ENCODE results near the gene SLC36A1. TPM values are rescaled to one million over a fixed set of nuclear protein-coding genes. Genes with fewer than 3 reads are reported as not detected.
A peak's percentile ranks its signal among the peaks of the same experiment; 100 is the strongest.
"Not testable (repeated sequence)": the region's sequence is repeated elsewhere in the genome, so short reads cannot be mapped to it uniquely, and the experiment has no call there.

Gene SLC36A1
- total RNA-seq, 1 donor from 2014 or later: 3.2 TPM

DNA sequence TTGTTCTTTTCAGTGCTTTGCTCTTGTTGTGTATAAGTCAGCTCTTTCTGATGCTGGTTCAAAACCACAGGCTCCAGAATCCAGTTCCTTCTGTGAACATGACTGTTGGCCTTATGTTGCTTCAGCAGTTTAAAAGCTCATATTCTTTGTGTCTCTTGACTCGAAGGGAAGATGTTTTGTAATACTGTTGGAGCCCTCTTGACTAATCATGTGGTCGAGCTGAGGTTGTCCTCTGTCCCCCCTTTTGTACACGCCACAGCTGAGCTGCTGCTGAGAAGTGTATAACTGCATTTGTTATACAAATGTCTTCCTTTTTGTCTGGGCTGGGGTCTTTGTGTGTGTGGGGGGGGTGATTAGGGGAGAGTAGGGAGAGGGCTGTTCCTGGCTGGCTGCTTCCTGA is 35.8 kb downstream of the SLC36A1 start:
- no peak for DNase-seq (ENCODE audit: low read depth, low spot score)

DNA sequence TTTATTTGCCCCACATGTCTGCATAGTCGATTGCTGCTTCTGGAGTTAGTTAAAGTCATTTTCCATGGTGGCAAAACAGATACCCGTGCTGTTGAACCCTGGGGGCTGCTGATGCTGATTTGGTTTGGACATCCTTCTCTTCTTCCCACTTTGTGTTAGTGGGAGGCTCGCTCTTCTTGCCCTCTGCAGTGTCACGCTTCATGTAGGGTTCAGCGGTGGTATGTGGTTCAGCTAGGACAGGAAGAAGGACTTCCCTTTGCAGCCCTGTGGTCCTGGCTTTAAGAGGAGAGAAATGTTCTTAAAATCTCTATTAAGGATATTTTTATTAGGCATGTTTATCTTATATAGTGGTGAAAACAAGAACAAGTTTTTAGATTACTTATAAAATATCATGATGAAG is 36.2 kb downstream of the SLC36A1 start:
- no peak for DNase-seq (ENCODE audit: low read depth, low spot score)

DNA sequence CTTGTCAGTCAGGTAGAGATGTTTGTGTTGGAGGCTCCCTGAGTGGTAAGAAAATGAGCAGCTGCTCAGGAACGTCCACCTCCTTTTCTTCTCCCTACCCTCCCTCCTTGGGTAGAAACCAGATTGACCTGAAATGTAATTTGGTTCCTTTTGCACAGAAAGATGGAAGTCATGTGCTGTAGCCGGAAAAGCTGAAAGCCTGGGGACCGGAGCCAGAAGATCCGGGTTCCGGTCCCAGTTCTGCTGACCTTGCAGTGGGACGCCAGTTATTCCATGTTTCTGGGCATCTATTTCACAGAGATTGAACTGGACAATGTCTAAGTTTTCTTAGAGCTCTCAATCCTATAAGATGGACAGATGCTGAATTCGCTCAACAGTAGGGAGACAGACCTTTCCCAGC is 40.1 kb downstream of the SLC36A1 start:
- DNase-seq (ENCODE audit: low read depth, low spot score): no peak

DNA sequence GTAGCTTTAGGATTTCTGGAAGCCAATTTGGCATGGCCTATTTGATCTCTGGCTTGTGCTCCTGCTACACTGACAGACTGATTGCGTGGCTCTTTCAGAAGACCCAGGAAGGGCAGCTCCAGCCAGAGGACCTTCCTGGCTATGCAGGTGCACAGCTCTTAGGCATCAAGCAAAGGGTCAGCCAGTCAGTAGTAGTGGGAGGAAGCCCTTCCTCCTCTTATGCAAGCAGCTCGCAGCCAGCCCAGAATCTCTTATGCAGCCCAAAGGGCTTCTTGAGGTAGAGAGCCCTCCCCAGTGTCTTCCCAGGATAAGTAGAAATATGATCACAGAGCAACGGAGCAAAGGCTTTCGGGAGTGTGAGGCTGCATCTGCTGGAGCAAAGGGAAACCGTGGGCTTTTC is 43.2 kb downstream of the SLC36A1 start:
- no peak for DNase-seq (ENCODE audit: low read depth, low spot score)

DNA sequence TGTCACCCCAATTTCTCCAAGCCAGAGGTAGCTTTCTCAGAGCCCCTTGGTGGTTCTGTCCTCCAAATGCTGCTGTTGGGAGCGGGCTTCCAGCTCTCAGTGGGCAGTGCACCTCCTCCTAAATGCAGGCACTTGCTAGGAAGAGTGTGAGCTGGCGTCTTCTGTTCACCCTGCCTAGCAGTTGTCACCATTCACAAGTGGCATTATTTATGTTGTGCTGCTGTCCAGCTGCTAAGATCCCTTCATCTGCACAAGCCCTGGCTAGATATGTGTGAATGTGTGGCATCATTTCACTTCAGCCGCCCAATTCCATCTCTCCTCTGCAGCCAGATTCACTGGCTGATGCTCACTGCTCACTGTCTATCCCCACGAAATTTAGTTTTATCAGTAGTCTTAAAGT is 43.7 kb downstream of the SLC36A1 start:
- DNase-seq (ENCODE audit: low read depth, low spot score): no peak

DNA sequence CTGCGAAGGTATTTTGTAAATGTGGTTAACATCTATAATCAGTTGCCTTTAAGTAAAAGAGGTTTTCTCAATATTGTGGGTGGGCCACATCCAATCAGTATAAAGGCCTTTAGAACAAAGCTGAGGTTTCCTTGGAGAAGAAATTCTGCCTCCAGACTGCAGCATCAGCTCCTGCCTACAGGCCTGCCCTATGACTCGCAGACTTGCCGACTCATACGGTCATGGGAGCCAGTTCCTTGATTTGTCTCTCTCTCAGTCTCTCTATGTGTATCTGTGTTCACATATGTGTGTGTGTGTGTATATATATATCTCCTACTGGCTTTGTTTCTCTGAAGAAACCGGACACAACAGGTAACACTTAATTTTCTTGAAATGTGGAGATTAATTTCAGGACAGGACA is 45.3 kb downstream of the SLC36A1 start:
- DNase-seq (ENCODE audit: low read depth, low spot score): no peak

DNA sequence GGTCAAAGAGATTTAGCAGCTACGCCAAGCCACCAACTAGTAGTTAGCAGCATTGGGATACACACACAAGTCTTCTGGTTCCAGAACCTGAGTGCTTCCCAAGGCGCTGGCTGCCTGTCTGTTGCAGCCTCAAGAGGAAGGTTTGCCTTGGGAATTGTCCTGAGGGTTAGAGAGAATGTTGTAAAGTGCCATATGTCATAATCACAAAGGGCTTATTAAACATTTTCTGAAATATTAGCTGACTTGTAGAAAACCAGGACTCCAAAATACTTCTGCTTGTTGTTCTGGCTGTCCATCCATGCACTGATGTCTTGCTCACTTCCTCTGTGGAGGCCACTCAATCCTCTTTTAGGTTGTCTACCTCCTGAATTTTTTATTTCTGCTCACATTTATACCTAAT is 46.3 kb downstream of the SLC36A1 start:
- DNase-seq (ENCODE audit: low read depth, low spot score): no peak

DNA sequence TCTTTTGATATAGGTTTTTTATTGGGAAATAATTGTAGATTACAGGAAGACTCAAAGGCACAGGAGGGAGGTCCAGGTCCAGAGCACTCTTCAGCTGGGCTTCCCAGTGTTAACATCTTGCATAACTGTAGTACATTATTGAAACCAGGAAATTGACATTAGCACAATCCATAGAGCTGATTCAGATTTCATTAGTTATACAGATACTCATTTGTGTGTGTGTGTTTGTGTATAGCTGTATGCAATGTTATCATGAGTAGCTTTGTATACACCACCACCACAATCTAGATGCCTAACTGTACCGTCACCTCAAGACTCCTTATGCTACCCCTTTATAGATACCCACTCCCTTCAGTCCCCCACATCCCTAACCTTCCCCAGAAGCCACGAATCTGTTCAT is 47.9 kb downstream of the SLC36A1 start:
- no peak for DNase-seq (ENCODE audit: low read depth, low spot score)

DNA sequence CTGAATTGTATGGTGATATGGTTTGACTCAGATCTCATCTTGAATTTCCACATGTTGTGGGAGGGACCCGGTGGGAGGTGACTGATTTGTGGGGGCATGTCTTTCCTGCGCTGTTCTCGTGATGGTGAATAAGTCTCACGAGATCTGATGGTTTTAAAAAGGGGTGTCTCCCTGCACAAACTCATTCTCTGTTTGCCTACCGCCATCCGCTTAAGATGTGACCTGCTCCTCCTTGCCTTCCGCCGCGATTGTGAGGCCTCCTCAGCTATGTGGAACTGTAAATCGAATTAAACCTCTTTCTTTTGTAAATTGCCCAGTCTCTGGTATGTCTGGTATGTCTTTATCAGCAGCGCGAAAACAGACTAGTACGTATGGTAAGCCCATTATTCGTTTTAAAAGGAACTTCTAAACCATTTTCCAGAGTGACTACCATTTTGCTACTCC is 48.7 kb downstream of the SLC36A1 start:
- no peak for DNase-seq (ENCODE audit: low read depth, low spot score)

DNA sequence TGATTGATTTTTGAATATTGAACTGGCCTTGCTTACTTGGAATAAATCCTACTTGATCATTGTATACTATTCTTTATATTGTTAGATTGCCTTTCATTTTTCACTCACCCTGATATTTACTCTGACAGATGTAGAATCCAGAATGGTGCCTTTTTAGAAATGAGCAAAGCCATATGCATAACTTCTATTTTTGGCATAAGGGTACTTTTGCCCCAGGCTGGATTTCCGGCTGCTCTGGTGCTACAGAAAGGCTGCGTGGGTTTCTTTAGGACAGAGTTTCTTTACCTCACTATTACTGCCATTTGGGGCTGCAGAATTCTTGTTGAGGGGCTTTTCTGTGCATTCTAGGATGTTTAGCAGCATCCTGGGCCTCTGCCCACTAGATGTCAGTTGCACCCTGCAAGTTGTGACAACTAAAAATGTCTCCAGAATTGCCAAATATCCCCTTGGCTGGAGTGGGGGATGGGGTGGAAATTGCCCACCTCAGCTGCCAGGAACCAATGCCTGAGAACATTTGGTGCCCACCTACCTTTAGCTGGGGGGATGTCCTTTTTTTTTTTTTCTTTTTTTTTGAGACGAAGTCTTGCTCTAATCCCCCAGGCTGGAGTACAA is 50.1 kb downstream of the SLC36A1 start:
- DNase-seq (ENCODE audit: low read depth, low spot score): no peak

DNA sequence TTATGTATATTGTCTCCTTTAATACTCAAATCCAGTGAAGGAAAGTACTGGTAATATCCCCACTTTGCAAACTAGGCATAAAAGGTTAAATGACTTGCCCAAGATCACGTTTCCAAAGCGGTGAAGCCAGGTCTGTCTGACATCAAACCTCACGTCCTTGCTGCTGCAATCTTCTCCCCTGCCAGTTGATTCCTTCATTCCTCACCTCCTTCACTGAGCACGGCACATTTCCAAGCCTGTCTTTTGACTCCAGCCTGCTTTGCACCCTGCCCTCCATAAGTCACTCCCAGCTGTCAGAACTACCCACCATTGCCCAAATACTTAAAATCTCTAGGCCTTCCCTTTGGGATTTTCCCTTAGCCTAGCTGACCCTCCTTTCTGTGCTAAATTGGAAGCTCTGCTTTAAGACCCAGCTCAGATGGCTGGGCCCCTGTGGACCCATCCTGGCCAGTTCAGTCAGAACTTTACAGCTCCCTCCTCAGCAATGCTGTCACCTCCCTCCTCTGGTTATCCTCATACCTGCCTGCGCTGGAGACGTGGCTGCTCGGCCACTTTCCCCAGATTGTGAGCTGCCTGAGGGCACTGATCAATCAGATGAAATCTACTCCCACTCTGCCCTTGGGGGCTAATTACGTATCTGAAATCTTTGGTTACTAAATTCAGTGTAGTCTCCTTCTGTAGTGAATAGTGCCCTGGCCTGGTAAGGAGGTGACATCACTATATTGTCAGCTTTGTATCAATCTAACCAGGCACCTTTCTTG is 51.2 kb downstream of the SLC36A1 start:
- no peak for DNase-seq (ENCODE audit: low read depth, low spot score)

DNA sequence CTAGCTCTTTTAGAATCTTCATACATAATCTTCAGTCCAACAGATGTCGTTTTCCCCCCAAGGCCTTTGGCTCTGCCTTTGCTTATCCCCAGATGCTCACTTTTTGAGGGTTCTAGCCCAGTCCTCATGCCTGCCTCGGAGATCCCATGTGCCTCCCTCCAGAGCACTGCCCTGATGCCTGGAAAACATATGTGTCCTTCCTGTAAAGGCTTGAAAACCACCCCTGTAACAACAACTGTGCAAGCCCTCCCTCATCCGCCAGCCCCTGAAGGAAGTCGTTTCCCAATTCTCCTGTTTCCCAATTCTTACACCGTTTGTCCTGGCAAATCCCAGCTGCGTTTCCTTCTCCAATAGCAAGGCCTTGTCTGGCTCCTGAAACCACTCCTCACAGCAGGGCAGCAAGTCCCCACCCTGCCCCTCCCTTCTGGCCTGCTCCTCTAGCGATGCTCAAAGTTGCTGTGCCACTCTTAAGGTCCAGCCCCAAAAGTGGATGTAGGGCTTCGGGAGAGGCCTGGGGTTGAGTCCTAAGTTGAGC is 52.2 kb downstream of the SLC36A1 start:
- DNase-seq (ENCODE audit: low read depth, low spot score): no peak

DNA sequence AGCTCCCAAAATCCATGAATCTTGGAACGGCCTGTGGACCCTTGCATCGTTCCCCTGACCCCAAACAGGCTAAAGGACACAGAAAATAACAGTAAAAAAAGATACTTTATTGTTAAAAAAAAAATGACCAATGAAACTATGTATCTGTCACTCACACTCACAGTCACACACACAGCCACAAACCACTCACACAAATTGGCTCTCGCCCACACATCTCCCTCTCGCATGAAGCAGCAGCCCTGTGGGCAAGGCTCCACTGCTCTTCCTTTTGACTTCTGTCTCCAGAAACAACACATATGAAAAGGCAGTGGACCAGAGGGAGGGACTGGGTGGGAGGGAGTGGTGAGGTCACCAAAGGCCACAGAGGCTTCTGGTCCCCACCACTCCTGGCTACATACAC is 56.6 kb downstream of the SLC36A1 start:
- no peak for DNase-seq (ENCODE audit: low read depth, low spot score)

DNA sequence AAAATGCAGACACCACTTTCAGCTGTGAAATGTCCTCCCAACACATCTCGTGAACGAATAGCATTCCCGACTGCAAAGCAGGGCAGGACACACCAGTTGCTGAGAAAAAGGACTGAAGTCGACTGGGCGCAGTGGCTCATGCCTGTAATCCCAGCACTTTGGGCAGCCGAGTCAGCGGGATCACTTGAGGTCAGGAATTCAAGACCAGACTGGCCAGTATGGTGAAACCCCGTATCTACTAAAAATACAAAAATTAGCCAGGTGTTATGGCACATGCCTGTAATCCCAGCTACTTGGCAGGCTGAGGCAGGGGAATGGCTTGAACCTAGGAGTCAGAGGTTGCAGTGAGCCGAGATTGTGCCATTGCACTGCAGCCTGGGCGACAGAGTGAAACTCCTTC is 60.9 kb downstream of the SLC36A1 start:
- DNase-seq (ENCODE audit: low read depth, low spot score): not testable (repeated sequence)

DNA sequence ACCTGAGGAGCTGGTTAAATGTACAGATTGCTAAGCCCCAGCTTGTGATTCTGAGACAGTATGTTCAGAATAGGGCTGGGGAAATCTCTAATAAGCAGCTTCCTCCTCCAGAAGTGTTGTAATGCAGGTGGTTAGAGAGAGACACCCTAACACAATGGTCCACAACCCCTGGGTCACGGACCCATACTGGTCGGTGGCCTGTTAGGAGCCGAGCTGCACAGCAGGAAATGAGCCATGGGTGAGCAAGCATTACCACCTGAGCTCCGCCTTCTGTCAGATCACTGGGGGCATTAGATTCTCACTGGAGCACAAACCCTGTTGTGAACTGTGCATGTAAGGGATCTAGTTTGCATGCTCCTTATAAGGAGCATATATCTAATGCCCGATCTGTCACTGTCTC is 61.8 kb downstream of the SLC36A1 start:
- no peak for DNase-seq (ENCODE audit: low read depth, low spot score)

DNA sequence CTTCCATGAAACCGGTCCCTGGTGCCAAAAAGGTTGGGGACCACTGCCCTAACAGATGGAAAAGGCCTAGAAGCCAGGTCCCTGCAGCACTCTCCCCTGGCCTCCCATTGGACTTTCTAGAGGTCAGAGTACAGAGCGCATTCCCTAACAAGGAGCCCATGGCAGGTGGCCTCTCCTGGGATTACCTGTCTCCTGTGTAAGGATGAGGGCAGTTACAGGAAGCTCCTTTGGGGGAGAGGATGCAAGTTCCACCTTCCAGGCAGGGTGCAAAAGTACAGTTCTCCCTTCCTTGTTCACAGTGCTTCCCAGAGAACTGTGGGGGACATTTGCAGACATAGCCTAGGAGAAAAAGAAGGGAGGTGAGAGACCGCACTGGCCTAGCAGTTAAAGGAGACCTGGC is 62.4 kb downstream of the SLC36A1 start:
- no peak for DNase-seq (ENCODE audit: low read depth, low spot score)

DNA sequence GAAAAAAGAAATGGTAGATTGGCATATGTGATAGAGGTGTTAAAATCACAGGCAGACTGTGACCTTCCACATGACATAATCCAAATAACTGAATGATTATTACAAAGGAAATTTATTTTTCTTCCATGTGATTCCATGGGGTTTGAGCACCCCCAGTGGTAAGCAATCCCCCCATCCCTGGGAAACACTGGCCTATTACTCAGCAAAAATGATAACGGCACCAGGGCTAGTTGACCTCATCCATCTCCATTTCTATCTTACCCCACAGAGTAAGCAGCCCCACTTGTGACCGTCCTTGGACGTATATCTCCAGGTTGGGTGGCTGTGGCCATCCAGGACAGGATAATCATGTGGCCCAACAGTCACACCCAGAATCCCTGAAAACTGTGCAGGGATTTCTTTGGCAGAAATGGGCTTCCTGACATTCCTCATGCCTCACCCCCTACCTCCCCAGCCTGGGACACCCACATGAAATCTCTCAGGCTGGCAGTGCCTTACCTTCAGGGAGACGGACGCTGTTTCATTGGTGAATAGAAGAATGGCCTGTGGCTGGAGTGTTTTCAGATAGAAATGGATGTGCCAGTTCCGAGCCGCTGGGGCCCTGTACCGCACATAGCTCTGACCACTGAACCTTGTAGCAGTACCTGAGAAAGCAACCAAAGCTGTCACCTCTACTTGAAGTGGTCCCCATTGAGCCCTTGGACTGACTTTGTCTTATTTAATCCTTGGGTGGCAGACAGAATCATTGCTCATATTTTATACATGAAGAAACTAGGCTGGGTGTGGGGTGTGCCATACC is 69.9 kb downstream of the SLC36A1 start:
- DNase-seq (ENCODE audit: low read depth, low spot score): no peak

DNA sequence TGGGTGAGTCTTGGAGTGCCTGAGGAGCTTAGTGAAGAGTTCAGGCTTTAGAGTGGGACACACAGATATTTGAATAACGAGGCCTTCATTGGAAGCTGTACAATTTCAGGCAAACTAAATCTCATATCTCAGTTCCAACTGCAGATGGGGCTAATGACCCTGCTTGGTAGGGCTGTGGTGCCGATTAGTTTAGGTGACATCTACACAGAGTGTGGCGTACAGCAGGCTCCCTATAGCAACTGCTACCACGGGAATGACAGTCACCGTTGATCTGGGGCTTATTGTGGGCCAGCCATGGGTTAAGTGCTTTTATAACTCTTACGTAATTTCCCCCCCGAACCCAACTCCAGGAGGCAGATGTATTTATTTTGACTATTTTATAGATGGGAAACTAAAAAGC is 72.9 kb downstream of the SLC36A1 start:
- DNase-seq (ENCODE audit: low read depth, low spot score): no peak

DNA sequence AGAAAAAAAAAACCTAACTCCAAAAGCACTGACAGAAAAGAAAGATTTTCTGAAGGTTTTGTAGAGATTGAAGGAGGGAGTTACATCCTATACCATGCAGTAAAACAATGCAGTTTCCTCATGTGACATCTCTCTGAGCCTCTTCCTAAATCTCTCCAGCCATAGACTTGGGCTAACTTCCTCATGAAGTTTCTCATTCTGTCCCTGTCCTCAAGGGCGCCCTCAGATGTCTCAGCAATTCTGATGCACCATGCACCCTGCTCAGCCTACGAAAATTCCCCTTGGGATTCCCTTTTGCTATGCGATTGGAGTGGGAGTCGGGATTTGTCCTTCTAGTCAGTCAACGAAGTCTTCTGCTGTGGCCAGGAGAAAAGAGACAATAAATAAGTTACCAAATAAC is 74.8 kb downstream of the SLC36A1 start:
- no peak for DNase-seq (ENCODE audit: low read depth, low spot score)

DNA sequence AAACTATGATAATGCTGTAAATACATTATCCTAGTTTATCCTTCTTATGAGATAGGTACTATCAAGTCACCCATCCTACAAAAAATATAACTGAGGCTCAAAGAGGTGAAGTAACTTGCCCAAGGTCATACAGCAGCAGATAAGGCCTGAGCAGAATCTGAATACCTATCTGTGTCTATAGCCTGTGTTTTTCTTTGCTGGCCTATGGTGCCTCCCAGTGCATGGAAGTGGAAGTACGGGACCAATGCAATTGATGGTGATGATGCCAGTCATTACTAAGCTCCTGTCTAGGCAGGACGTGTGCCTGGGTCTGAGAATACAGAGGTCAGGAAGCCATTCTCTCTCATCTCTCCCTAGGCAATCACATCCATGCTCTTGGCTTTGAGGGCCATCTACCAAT is 75.9 kb downstream of the SLC36A1 start:
- peak; percentile 5 for DNase-seq (ENCODE audit: low read depth, low spot score)

DNA sequence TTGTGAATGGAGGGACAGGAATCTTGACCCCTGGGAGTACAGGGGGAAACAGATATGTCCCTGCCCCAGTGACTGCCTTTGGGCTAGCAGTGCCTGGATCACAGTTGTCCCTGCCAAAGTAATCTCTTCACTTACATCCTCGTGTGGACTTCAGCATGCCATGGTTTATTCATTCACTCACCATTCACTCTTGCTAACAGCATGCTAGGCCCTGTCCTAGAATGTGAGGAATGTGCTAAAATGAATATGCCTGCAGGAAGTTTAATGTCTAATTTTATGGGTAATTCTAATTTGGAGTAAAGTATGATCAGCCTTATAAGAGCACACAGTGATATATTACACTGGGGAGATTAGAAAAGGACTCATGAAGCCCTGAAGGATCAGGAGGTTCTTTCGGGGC is 80.8 kb downstream of the SLC36A1 start:
- DNase-seq (ENCODE audit: low read depth, low spot score): no peak

DNA sequence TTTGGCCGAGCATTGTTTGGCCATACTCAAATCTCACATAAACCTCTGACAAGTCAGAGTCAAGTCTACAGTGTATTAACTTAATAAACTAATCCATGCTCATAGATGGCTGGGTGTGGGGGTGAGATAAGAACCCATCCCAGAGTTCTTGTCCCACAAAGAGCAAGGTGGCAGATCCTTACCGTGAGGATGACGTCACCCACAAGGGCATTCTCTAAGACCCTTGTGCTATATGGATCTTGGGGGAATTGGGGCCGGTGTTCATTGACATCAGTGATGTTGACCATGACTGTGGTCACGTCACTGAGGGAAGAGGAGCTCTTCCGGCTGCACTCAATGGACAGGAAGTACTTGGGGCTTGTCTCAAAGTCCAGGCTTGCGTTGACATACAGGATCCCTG is 81.6 kb downstream of the SLC36A1 start:
- no peak for DNase-seq (ENCODE audit: low read depth, low spot score)

Measured in pulmonary artery endothelial cell (primary cell).